Measurements from ENCODE around the gene RAPH1. TPM values are rescaled to one million over a fixed set of nuclear protein-coding genes. Genes with fewer than 3 reads are reported as not detected.

RAPH1 gene, protein sequence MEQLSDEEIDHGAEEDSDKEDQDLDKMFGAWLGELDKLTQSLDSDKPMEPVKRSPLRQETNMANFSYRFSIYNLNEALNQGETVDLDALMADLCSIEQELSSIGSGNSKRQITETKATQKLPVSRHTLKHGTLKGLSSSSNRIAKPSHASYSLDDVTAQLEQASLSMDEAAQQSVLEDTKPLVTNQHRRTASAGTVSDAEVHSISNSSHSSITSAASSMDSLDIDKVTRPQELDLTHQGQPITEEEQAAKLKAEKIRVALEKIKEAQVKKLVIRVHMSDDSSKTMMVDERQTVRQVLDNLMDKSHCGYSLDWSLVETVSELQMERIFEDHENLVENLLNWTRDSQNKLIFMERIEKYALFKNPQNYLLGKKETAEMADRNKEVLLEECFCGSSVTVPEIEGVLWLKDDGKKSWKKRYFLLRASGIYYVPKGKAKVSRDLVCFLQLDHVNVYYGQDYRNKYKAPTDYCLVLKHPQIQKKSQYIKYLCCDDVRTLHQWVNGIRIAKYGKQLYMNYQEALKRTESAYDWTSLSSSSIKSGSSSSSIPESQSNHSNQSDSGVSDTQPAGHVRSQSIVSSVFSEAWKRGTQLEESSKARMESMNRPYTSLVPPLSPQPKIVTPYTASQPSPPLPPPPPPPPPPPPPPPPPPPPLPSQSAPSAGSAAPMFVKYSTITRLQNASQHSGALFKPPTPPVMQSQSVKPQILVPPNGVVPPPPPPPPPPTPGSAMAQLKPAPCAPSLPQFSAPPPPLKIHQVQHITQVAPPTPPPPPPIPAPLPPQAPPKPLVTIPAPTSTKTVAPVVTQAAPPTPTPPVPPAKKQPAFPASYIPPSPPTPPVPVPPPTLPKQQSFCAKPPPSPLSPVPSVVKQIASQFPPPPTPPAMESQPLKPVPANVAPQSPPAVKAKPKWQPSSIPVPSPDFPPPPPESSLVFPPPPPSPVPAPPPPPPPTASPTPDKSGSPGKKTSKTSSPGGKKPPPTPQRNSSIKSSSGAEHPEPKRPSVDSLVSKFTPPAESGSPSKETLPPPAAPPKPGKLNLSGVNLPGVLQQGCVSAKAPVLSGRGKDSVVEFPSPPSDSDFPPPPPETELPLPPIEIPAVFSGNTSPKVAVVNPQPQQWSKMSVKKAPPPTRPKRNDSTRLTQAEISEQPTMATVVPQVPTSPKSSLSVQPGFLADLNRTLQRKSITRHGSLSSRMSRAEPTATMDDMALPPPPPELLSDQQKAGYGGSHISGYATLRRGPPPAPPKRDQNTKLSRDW
- total RNA-seq, result 10 to 100 TPM; 13.1 to 30.4 (median 16.8) TPM
- polyA plus RNA-seq, result 10 to 100 TPM in 1 of 2 donors, 1 to 10 TPM in 1; 3.6 to 10.3 TPM
- long read RNA-seq, donor 1, partial matches to known transcripts, result 0 of 8 reads
- long read RNA-seq, donor 1, other reads (novel, unspliced or antisense), result 8 of 8 reads
- long read RNA-seq, donor 2, partial matches to known transcripts, result 0 of 9 reads
- long read RNA-seq, donor 2, other reads (novel, unspliced or antisense), result 9 of 9 reads
- long read RNA-seq, donor 3, partial matches to known transcripts, result 0 of 2 reads
- long read RNA-seq, donor 3, other reads (novel, unspliced or antisense), result 2 of 2 reads

DNA sequence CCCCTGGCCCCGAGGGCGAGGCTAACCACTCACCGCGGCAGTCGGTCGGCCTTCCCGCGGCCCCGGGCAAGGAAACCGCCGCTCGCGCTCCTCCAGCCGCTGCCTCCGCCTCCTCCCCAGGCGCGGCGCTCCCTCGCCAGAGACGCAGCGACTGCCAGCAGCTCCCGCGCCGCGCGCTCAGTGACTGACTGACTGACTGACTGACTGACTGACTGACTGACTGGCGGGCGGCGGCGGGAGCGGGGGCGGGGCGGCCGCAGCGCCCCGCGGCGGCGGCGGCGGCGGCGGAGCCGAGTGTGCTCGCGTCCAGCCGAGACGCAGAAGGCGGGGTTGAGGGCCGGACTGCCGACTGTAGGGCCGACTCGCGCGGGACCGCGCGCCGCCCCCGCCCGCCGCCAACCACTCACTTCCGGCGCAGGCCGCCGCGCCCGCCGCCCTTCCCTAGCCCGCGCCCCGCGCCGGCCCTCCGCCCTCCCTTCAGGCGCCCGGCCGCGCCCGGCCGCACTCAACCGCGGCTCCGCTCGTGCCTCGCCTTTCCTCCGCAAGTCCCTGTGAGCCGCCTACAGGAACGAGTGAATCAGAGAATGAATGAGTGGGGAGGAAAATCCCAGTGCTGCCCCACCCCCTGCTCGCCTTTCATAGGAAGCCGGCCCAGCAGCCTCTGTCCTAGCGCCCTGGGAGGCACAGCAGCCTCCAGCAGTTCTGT, at the start of gene RAPH1:
Gene RAPH1, minus strand, starts transcription at position 224 of the 706 bp plus-strand sequence. CDS start 39,948 bp downstream, outside the sequence.
- TF ChIP-seq, protein P1, sequence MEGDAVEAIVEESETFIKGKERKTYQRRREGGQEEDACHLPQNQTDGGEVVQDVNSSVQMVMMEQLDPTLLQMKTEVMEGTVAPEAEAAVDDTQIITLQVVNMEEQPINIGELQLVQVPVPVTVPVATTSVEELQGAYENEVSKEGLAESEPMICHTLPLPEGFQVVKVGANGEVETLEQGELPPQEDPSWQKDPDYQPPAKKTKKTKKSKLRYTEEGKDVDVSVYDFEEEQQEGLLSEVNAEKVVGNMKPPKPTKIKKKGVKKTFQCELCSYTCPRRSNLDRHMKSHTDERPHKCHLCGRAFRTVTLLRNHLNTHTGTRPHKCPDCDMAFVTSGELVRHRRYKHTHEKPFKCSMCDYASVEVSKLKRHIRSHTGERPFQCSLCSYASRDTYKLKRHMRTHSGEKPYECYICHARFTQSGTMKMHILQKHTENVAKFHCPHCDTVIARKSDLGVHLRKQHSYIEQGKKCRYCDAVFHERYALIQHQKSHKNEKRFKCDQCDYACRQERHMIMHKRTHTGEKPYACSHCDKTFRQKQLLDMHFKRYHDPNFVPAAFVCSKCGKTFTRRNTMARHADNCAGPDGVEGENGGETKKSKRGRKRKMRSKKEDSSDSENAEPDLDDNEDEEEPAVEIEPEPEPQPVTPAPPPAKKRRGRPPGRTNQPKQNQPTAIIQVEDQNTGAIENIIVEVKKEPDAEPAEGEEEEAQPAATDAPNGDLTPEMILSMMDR (IDR thresholded peaks at IDR 0.05), result peak in 1 of 12 donors; percentile 20
- TF ChIP-seq POLR2A (IDR thresholded peaks at IDR 0.05), result peak in 1 of 2 donors; percentile 37
- H3K4me3 ChIP-seq, result peak within 1 kb of the TSS; percentile 65 to 98 (median 96)
- DNase-seq, result peak; percentile 89 to 94 (median 92)
- intact Hi-C loops (cut with DNase I), result loop anchor here in 6 of 10 donors (2.0 to 10.0 kb wide), 5 partner anchors 47 to 248 kb away; no protein-coding TSS in a partner anchor
- peak within 1 kb of the TSS; percentile 87 to 98 (median 94) for H3K27ac ChIP-seq
- no peaks in the 10 kb centered on the region for H3K27me3 ChIP-seq
- peaks cover 0 to 7% (median 0%) of the 10 kb centered on the region in 12 donors for H3K9me3 ChIP-seq
- ATAC-seq, result peak; percentile 74 to 98 (median 94)
- peaks cover 0 to 30% (median 12%) of the 10 kb centered on the region in 12 donors for H3K4me1 ChIP-seq
- WGBS, 4 donors, result 0 to 1% (median 0%) methylated on average over 47 to 92 of the region's 92 CpGs; no CpG with 5 or more reads in 1 of the 4 donors
- H3K36me3 ChIP-seq, result no peaks in the 10 kb centered on the region

DNA sequence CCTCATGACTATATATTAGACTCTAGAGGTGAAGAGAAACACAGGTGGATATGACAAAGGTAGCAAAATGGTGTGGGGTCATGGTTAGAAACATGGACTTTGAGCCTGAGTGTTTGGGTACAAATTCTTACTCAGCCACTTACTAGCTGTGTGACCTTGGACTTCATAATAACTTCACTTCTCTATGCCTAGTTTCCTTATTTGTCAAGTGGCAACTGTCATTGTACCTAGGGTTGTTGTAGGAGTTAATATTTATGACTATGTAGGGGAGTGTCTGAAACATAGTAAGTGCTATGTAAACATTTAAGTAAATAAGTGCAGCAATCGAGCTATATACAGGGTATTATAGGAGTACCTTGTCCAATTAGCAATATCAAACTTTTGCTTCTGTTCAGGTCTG, 49.7 kb upstream of the RAPH1 start:
- no peak overlapping the region for H3K27ac ChIP-seq
- intact Hi-C loops (cut with DNase I), result loop anchor here in 1 of 10 donors (5.0 kb wide), 1 partner anchor 47 kb away; the partner anchor contains the start of gene RAPH1

More for the DNA sequence above, 49.7 kb upstream of the RAPH1 start:
- no peak for ATAC-seq
- no peak for TF ChIP-seq POLR2A (IDR thresholded peaks at IDR 0.05)
- TF ChIP-seq, protein P1 (IDR thresholded peaks at IDR 0.05), result no peak
- WGBS, 4 donors, result 90 to 100% (median 95%) methylated on average over 1 of the region's 1 CpG
- Histone ChIP-seq H3K9me3 (no peaks in the 10 kb centered on the region), H3K36me3 (no peaks in the 10 kb centered on the region), H3K4me3 (no peak overlapping the region), H3K27me3 (no peaks in the 10 kb centered on the region), H3K4me1 (peaks cover 0 to 31% (median 18%) of the 10 kb centered on the region in 12 donors)
- DNase-seq, result no peak
